Measurements from ENCODE around the gene ANKRD33B.
A peak's percentile ranks its signal among the peaks of the same experiment; 100 is the strongest.

The ANKRD33B gene

DNA sequence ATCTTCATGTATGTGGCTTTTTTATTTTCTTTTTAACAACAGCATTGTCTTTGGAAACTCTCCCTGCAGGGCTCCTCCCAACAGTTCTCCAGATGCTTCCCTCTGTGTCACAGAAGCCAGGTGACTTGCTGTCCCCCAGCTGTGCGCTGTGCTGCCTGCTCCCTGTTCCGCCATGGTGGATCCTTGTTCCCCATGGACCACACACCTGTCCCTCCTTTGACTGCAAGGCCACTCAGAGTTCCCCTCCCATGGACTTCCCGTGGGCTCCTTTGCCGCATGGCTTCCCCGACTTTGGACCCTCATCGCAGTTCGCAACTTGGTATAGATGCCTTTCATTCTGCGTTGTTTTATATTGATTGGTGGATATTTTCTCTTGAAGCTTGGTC, 18.6 kb downstream of the ANKRD33B start:
- no peaks in the 10 kb centered on the region for H3K27me3 ChIP-seq
- no peak overlapping the region for H3K4me3 ChIP-seq
- no peak overlapping the region for H3K27ac ChIP-seq
- H3K4me1 ChIP-seq: peaks cover 32 to 95% (median 85%) of the 10 kb centered on the region in 10 experiments
- no peak for TF ChIP-seq Cebpa-rat (IDR thresholded peaks at IDR 0.05)
- no peak overlapping the region for H3K9ac ChIP-seq
- H3K9me3 ChIP-seq (replicated peaks in 1 of 11): no peaks in the 10 kb centered on the region
- peaks cover 0 to 33% (median 15%) of the 10 kb centered on the region in 11 experiments; a peak in 9 of 22 replicates for H3K36me3 ChIP-seq
- H3K4me2 ChIP-seq: peak overlapping the region in 8 of 11 experiments; percentile 24 to 80 (median 64); a peak in 16 of 22 replicates
- H4K20me1 ChIP-seq: peaks cover 0 to 100% (median 66%) of the 10 kb centered on the region in 11 experiments; a peak in 16 of 22 replicates

- Histone ChIP-seq H3K4me3 (no peak overlapping the region), H3K4me2 (peak overlapping the region in 10 of 11 experiments; percentile 6 to 80 (median 61); a peak in 16 of 22 replicates), H3K9me3 (replicated peaks in 1 of 11) (peaks cover 0 to 6% (median 3%) of the 10 kb centered on the region in 11 experiments; a peak in 13 of 22 replicates), H3K9ac (0 out of 22 replicates have a peak overlapping the region, but pooled peaks of 1 of the 11 experiments have one; percentile 0), H3K27me3 (no peaks in the 10 kb centered on the region), H4K20me1 (peaks cover 0 to 100% (median 52%) of the 10 kb centered on the region in 11 experiments; a peak in 16 of 22 replicates), H3K27ac (no peak overlapping the region), H3K36me3 (peaks cover 0 to 36% (median 15%) of the 10 kb centered on the region in 11 experiments; a peak in 10 of 22 replicates), H3K4me1 (peaks cover 19 to 91% (median 78%) of the 10 kb centered on the region in 10 experiments; a peak in 19 of 20 replicates)
- TF ChIP-seq Cebpa-rat (IDR thresholded peaks at IDR 0.05): no peak
Observed at GRCh38 chr5:10583663-10584572, 20.0 kb downstream of the ANKRD33B start.

DNA sequence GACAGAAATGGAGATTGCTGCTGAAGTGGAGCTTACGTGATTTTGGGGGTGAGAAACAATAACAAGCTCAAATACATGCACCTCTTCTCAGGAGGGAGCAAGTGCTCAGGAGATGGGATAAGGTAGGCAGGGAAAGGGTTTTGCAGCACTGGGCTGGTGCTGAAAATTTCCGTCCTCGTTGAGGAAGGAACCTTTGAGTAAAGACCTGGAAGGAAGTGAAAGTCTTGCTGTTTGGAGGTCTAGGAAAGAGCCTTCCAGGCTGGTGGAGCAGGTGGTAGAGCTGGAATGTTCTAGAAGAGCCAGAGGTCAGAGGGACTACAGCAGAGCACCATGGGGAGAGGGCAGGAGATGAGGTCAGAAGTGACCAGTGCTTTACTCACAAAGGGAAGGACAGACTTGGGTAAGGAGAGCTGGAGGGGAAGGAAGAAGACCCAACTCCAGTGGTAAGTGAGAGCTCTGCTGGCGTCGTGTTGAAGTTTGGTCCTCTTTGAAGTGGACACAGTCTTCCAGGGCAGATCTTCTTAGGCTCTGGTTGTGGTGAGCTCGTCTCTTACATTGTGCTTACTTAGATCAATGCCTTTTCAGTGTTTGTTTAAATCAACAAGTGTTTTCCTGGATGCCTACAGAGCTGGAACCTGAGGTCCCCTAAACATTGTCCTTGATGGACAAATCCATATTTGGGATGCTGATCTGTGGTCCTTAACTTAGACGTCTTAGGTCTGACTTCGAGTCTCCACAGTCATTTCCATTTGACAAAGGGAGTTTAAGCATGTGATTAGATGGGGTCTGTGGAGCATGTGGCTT, 21.0 kb downstream of the ANKRD33B start:
- Histone ChIP-seq H3K4me2 (peak overlapping the region in 10 of 11 experiments; percentile 4 to 80 (median 61); a peak in 16 of 22 replicates), H3K4me3 (no peak overlapping the region), H3K9me3 (replicated peaks in 1 of 11) (peaks cover 0 to 10% (median 7%) of the 10 kb centered on the region in 11 experiments; a peak in 15 of 22 replicates), H3K27ac (0 out of 22 replicates have a peak overlapping the region, but pooled peaks of 1 of the 11 experiments have one; percentile 9), H3K4me1 (peaks cover 9 to 84% (median 69%) of the 10 kb centered on the region in 10 experiments; a peak in 19 of 20 replicates), H3K36me3 (peaks cover 0 to 43% (median 15%) of the 10 kb centered on the region in 11 experiments; a peak in 10 of 22 replicates), H4K20me1 (peaks cover 0 to 99% (median 52%) of the 10 kb centered on the region in 11 experiments; a peak in 15 of 22 replicates), H3K27me3 (no peaks in the 10 kb centered on the region), H3K9ac (no peak overlapping the region)
- no peak for TF ChIP-seq Cebpa-rat (IDR thresholded peaks at IDR 0.05)

DNA sequence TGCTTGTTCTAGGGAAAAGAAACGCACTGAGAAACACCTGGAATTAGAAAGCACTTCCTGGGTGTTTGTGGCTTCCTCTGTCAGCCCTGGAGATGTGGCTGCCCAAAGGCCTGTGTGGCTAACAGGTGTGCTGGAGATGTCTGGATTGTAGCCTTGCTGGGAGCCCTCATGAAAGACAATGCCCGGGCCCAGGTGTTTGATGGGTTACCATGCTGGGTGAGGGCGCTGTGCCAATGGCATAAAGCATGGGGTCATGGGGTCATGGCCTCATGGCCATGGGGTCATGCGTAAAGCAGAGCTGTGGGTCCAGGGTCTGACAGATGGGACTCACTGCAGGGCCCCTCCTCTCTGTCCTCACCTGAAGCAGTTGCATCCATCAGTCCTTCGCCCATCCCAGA, 21.6 kb downstream of the ANKRD33B start:
- Histone ChIP-seq H3K4me1 (peaks cover 7 to 83% (median 68%) of the 10 kb centered on the region in 10 experiments; a peak in 18 of 20 replicates), H3K36me3 (peaks cover 0 to 43% (median 15%) of the 10 kb centered on the region in 11 experiments; a peak in 10 of 22 replicates), H3K27ac (no peak overlapping the region), H3K4me3 (no peak overlapping the region), H3K4me2 (peak overlapping the region in 8 of 11 experiments; percentile 4 to 80 (median 64); a peak in 15 of 22 replicates), H3K27me3 (no peaks in the 10 kb centered on the region), H3K9me3 (replicated peaks in 1 of 11) (peaks cover 0 to 10% (median 7%) of the 10 kb centered on the region in 11 experiments; a peak in 15 of 22 replicates), H4K20me1 (peaks cover 0 to 99% (median 52%) of the 10 kb centered on the region in 11 experiments; a peak in 15 of 22 replicates), H3K9ac (no peak overlapping the region)
- TF ChIP-seq Cebpa-rat (IDR thresholded peaks at IDR 0.05): no peak

DNA sequence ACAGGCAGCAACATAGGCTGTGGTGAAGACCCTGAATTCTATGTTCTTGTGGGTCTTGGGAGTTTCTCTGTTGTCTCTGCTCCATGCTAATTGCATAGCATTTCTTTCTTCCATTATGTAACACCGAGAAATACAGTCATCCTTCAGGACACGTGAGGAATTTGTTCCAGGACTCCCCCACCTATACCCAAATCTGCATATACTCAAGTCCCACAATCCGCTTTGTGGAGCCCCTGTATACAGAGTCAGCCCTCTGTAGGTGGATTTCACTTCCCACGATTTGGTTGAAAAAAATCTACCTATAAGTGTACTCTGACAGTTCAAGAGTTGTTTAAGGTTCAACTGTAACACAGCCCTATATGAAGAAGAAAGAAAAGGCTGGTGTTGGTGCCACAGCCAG, 22.1 kb downstream of the ANKRD33B start:
- TF ChIP-seq Cebpa-rat (IDR thresholded peaks at IDR 0.05): no peak
- Histone ChIP-seq H3K27ac (no peak overlapping the region), H3K9me3 (replicated peaks in 1 of 11) (peaks cover 0 to 10% (median 7%) of the 10 kb centered on the region in 11 experiments; a peak in 15 of 22 replicates), H3K4me2 (peak overlapping the region in 8 of 11 experiments; percentile 4 to 80 (median 64); a peak in 11 of 22 replicates), H3K4me1 (peaks cover 7 to 83% (median 67%) of the 10 kb centered on the region in 10 experiments; a peak in 18 of 20 replicates), H3K9ac (no peak overlapping the region), H3K27me3 (no peaks in the 10 kb centered on the region), H3K36me3 (peaks cover 0 to 43% (median 15%) of the 10 kb centered on the region in 11 experiments; a peak in 10 of 22 replicates), H4K20me1 (peaks cover 0 to 99% (median 49%) of the 10 kb centered on the region in 11 experiments; a peak in 15 of 22 replicates), H3K4me3 (no peak overlapping the region)

GRCh38 chr5:10586555-10586954, 22.7 kb downstream of the ANKRD33B start:
- H3K9me3 ChIP-seq (replicated peaks in 1 of 11): peaks cover 0 to 10% (median 7%) of the 10 kb centered on the region in 11 experiments; a peak in 15 of 22 replicates
- H3K4me1 ChIP-seq: peaks cover 7 to 82% (median 65%) of the 10 kb centered on the region in 10 experiments; a peak in 18 of 20 replicates
- no peak overlapping the region for H3K27ac ChIP-seq
- no peak overlapping the region for H3K9ac ChIP-seq
- peaks cover 0 to 98% (median 43%) of the 10 kb centered on the region in 11 experiments; a peak in 15 of 22 replicates for H4K20me1 ChIP-seq
- peaks cover 0 to 43% (median 13%) of the 10 kb centered on the region in 11 experiments; a peak in 10 of 22 replicates for H3K36me3 ChIP-seq
- no peaks in the 10 kb centered on the region for H3K27me3 ChIP-seq
- H3K4me2 ChIP-seq: peak overlapping the region in 2 of 11 experiments; percentile 6 to 11; a peak in 1 of 22 replicates
- TF ChIP-seq Cebpa-rat (IDR thresholded peaks at IDR 0.05): no peak
- H3K4me3 ChIP-seq: no peak overlapping the region

DNA sequence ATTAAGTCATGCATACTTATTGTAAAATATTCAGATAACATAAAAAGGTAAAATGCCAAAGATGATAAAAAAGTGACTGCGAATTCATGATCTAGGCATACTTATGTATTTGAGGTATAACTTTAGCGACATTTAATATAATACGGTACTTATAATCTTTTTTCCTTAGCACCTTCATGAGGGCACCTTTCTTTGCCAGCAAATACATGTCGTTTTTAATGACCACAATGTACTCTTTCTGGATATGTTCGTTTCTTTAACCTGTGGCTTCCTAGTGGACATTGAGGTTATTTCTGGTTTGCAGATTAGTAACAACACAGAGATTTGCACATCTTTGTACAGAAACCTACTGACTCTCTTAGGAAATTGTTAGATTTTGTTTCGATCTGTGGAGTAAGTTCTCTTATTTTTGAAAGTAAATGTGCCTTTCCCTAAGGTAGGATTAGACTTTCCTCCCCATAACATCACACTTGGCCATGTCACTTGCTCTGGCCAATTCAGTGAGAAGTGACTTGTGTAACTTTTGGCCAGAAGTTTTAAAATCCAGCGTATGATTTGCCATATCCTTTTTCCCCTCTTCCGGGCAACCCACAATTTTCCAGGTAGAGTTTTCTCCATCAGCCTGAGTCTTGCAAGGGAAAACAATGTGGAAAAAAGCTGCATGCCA, 24.4 kb downstream of the ANKRD33B start:
- H3K9ac ChIP-seq: no peak overlapping the region
- peak overlapping the region in 1 of 11 experiments; percentile 1; a peak in 1 of 22 replicates for H3K27ac ChIP-seq
- H3K9me3 ChIP-seq (replicated peaks in 1 of 11): peaks cover 0 to 10% (median 7%) of the 10 kb centered on the region in 11 experiments; a peak in 15 of 22 replicates
- TF ChIP-seq Cebpa-rat (IDR thresholded peaks at IDR 0.05): no peak
- H3K27me3 ChIP-seq: no peaks in the 10 kb centered on the region
- peaks cover 14 to 65% (median 48%) of the 10 kb centered on the region in 10 experiments; a peak in 19 of 20 replicates for H3K4me1 ChIP-seq
- peaks cover 0 to 92% (median 28%) of the 10 kb centered on the region in 11 experiments; a peak in 14 of 22 replicates for H4K20me1 ChIP-seq
- peaks cover 0 to 40% (median 9%) of the 10 kb centered on the region in 11 experiments; a peak in 10 of 22 replicates for H3K36me3 ChIP-seq
- no peak overlapping the region for H3K4me3 ChIP-seq
- peak overlapping the region in 6 of 11 experiments; percentile 1 to 49 (median 16); a peak in 8 of 22 replicates for H3K4me2 ChIP-seq
